ENCODE data around the gene PLD4.
"Not testable (repeated sequence)": the region's sequence is repeated elsewhere in the genome, so short reads cannot be mapped to it uniquely, and the experiment has no call there.

Gene PLD4

GRCh38 chr14:104919152-104919992 lies 5.3 kb upstream of the PLD4 start:
- not testable (repeated sequence) for H3K36me3 ChIP-seq (ENCODE audit: control insufficient read depth, insufficient read depth, low read length); H3K27ac ChIP-seq (ENCODE audit: insufficient read depth, low read depth, low read length, poor library complexity, severe bottlenecking); H3K4me3 ChIP-seq (ENCODE audit: insufficient read depth, low read depth, low read length); H3K4me1 ChIP-seq (ENCODE audit: control insufficient read depth, insufficient read depth, low read length); H3K9me3 ChIP-seq (ENCODE audit: control insufficient read depth, low read length); H3K27me3 ChIP-seq (ENCODE audit: control insufficient read depth, insufficient read depth, low read length, poor library complexity, severe bottlenecking)
- 91 to 96% methylated on average over 10 to 11 of the region's 12 CpGs for WGBS, 2 experiments

- Histone ChIP-seq H3K36me3 (ENCODE audit: control insufficient read depth, insufficient read depth, low read length) (no peaks in the 10 kb centered on the region), H3K9me3 (ENCODE audit: control insufficient read depth, low read length) (no peaks in the 10 kb centered on the region), H3K4me1 (ENCODE audit: control insufficient read depth, insufficient read depth, low read length) (no peaks in the 10 kb centered on the region), H3K27me3 (ENCODE audit: control insufficient read depth, insufficient read depth, low read length, poor library complexity, severe bottlenecking) (no peaks in the 10 kb centered on the region), H3K27ac (ENCODE audit: insufficient read depth, low read depth, low read length, poor library complexity, severe bottlenecking) (no peak overlapping the region), H3K4me3 (ENCODE audit: insufficient read depth, low read depth, low read length) (no peak overlapping the region)
- 64 to 66% methylated on average over 3 of the region's 3 CpGs for WGBS, 2 experiments
Observed at GRCh38 chr14:104919993-104920315, 4.7 kb upstream of the PLD4 start.

GRCh38 chr14:104923640-104924420 lies 849 bp upstream of the PLD4 start:
- Histone ChIP-seq H3K27ac (ENCODE audit: insufficient read depth, low read depth, low read length, poor library complexity, severe bottlenecking) (no peak overlapping the region), H3K4me3 (ENCODE audit: insufficient read depth, low read depth, low read length) (no peak overlapping the region), H3K36me3 (ENCODE audit: control insufficient read depth, insufficient read depth, low read length) (no peaks in the 10 kb centered on the region)

GRCh38 chr14:104925214-104925854 lies 655 bp downstream of the PLD4 start:
- Histone ChIP-seq H3K4me1 (ENCODE audit: control insufficient read depth, insufficient read depth, low read length) (no peaks in the 10 kb centered on the region), H3K4me3 (ENCODE audit: insufficient read depth, low read depth, low read length) (no peak overlapping the region), H3K27me3 (ENCODE audit: control insufficient read depth, insufficient read depth, low read length, poor library complexity, severe bottlenecking) (peaks cover 2% of the 10 kb centered on the region), H3K27ac (ENCODE audit: insufficient read depth, low read depth, low read length, poor library complexity, severe bottlenecking) (no peak overlapping the region), H3K9me3 (ENCODE audit: control insufficient read depth, low read length) (no peaks in the 10 kb centered on the region), H3K36me3 (ENCODE audit: control insufficient read depth, insufficient read depth, low read length) (no peaks in the 10 kb centered on the region)
- 84 to 95% methylated on average over 9 to 10 of the region's 10 CpGs for WGBS, 2 experiments

More at GRCh38 chr14:104923640-104924420, 849 bp upstream of the PLD4 start:
- no peaks in the 10 kb centered on the region for H3K27me3 ChIP-seq (ENCODE audit: control insufficient read depth, insufficient read depth, low read length, poor library complexity, severe bottlenecking)
- 88 to 90% methylated on average over 4 of the region's 4 CpGs for WGBS, 2 experiments
- H3K4me1 ChIP-seq (ENCODE audit: control insufficient read depth, insufficient read depth, low read length): no peaks in the 10 kb centered on the region
- H3K9me3 ChIP-seq (ENCODE audit: control insufficient read depth, low read length): no peaks in the 10 kb centered on the region

- no peak overlapping the region for H3K4me3 ChIP-seq (ENCODE audit: insufficient read depth, low read depth, low read length)
- peaks cover 9% of the 10 kb centered on the region for H3K27me3 ChIP-seq (ENCODE audit: control insufficient read depth, insufficient read depth, low read length, poor library complexity, severe bottlenecking)
- 86 to 88% methylated on average over 15 of the region's 15 CpGs for WGBS, 2 experiments
- H3K36me3 ChIP-seq (ENCODE audit: control insufficient read depth, insufficient read depth, low read length): no peaks in the 10 kb centered on the region
- H3K4me1 ChIP-seq (ENCODE audit: control insufficient read depth, insufficient read depth, low read length): no peaks in the 10 kb centered on the region
- H3K9me3 ChIP-seq (ENCODE audit: control insufficient read depth, low read length): no peaks in the 10 kb centered on the region
- no peak overlapping the region for H3K27ac ChIP-seq (ENCODE audit: insufficient read depth, low read depth, low read length, poor library complexity, severe bottlenecking)
Observed at GRCh38 chr14:104925855-104926609, 1.4 kb downstream of the PLD4 start.

- H3K27ac ChIP-seq (ENCODE audit: insufficient read depth, low read depth, low read length, poor library complexity, severe bottlenecking): no peak overlapping the region
- H3K4me3 ChIP-seq (ENCODE audit: insufficient read depth, low read depth, low read length): no peak overlapping the region
- peaks cover 16% of the 10 kb centered on the region for H3K27me3 ChIP-seq (ENCODE audit: control insufficient read depth, insufficient read depth, low read length, poor library complexity, severe bottlenecking)
- H3K4me1 ChIP-seq (ENCODE audit: control insufficient read depth, insufficient read depth, low read length): no peaks in the 10 kb centered on the region
- no peaks in the 10 kb centered on the region for H3K36me3 ChIP-seq (ENCODE audit: control insufficient read depth, insufficient read depth, low read length)
- H3K9me3 ChIP-seq (ENCODE audit: control insufficient read depth, low read length): no peaks in the 10 kb centered on the region
- 90 to 91% methylated on average over 21 of the region's 21 CpGs for WGBS, 2 experiments
Observed at GRCh38 chr14:104926619-104927431, 2.1 kb downstream of the PLD4 start.

GRCh38 chr14:104927432-104927816 lies 2.7 kb downstream of the PLD4 start:
- H3K27me3 ChIP-seq (ENCODE audit: control insufficient read depth, insufficient read depth, low read length, poor library complexity, severe bottlenecking): peaks cover 22% of the 10 kb centered on the region
- no peak overlapping the region for H3K4me3 ChIP-seq (ENCODE audit: insufficient read depth, low read depth, low read length)
- H3K9me3 ChIP-seq (ENCODE audit: control insufficient read depth, low read length): no peaks in the 10 kb centered on the region
- no peaks in the 10 kb centered on the region for H3K36me3 ChIP-seq (ENCODE audit: control insufficient read depth, insufficient read depth, low read length)
- H3K27ac ChIP-seq (ENCODE audit: insufficient read depth, low read depth, low read length, poor library complexity, severe bottlenecking): no peak overlapping the region
- WGBS, 2 experiments: 84 to 86% methylated on average over 10 of the region's 10 CpGs
- H3K4me1 ChIP-seq (ENCODE audit: control insufficient read depth, insufficient read depth, low read length): no peaks in the 10 kb centered on the region

- Histone ChIP-seq H3K4me1 (ENCODE audit: control insufficient read depth, insufficient read depth, low read length) (no peaks in the 10 kb centered on the region), H3K36me3 (ENCODE audit: control insufficient read depth, insufficient read depth, low read length) (no peaks in the 10 kb centered on the region), H3K4me3 (ENCODE audit: insufficient read depth, low read depth, low read length) (no peak overlapping the region), H3K9me3 (ENCODE audit: control insufficient read depth, low read length) (no peaks in the 10 kb centered on the region), H3K27ac (ENCODE audit: insufficient read depth, low read depth, low read length, poor library complexity, severe bottlenecking) (no peak overlapping the region), H3K27me3 (ENCODE audit: control insufficient read depth, insufficient read depth, low read length, poor library complexity, severe bottlenecking) (peaks cover 27% of the 10 kb centered on the region)
- WGBS, 2 experiments: 79% methylated on average over 8 of the region's 8 CpGs
Observed at GRCh38 chr14:104927901-104928300, 3.2 kb downstream of the PLD4 start.

- Histone ChIP-seq H3K4me1 (ENCODE audit: control insufficient read depth, insufficient read depth, low read length) (no peaks in the 10 kb centered on the region), H3K36me3 (ENCODE audit: control insufficient read depth, insufficient read depth, low read length) (no peaks in the 10 kb centered on the region), H3K27me3 (ENCODE audit: control insufficient read depth, insufficient read depth, low read length, poor library complexity, severe bottlenecking) (peaks cover 32% of the 10 kb centered on the region), H3K27ac (ENCODE audit: insufficient read depth, low read depth, low read length, poor library complexity, severe bottlenecking) (no peak overlapping the region), H3K9me3 (ENCODE audit: control insufficient read depth, low read length) (no peaks in the 10 kb centered on the region), H3K4me3 (ENCODE audit: insufficient read depth, low read depth, low read length) (no peak overlapping the region)
- WGBS, 2 experiments: 92 to 93% methylated on average over 17 of the region's 17 CpGs
Observed at GRCh38 chr14:104928391-104929133, 3.9 kb downstream of the PLD4 start.
